ENCODE measurements around the gene NEDD9. TPM values are rescaled to one million over a fixed set of nuclear protein-coding genes. Genes with fewer than 3 reads are reported as not detected.

The NEDD9 gene
- total RNA-seq, 4 donors from 2014 or later = 7.7 to 14.9 (median 10.9) TPM

- H3K36me3 ChIP-seq = no peaks in the 10 kb centered on the region
- no peaks in the 10 kb centered on the region for H3K9me3 ChIP-seq
- WGBS, 2 donors = 76 to 86% methylated on average over 5 of the region's 5 CpGs
- TF ChIP-seq POLR2A (IDR thresholded peaks at IDR 0.05) = no peak
- no peak for TF ChIP-seq CTCF (IDR thresholded peaks at IDR 0.05)
- DNase-seq = no peak
- peak overlapping the region in 1 of 4 donors; percentile 93 for H3K27ac ChIP-seq
- peaks cover 10 to 60% (median 35%) of the 10 kb centered on the region in 3 donors for H3K4me1 ChIP-seq
- H3K4me3 ChIP-seq = peak overlapping the region in 1 of 4 donors; percentile 80
- intact Hi-C loops (cut with DNase I) = no loop called here
- H3K27me3 ChIP-seq = peaks cover 0 to 46% (median 0%) of the 10 kb centered on the region in 4 donors
Observed at GRCh38 chr6:11227698-11228097, 4.8 kb downstream of the NEDD9 start.

DNA sequence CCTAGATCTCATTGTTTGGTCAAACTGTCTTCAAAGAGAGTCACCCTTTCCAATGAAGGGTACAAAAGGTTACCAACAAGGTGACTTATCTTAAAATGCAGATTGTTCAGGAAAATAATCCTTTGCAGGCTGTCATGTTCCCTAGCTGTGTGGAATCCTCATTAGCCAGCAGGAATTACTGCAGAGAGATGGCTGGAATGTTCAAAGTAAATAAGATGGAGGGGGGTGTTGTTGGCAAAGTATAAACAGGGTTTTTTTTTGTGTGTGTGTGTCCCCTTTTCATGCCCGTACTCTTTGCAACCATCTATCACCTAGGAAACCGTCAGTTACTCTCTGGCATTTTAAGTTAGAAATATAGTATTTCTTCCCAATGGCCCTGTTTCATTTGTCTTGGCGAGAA lies 6.5 kb downstream of the NEDD9 start:
- no peak for DNase-seq
- intact Hi-C loops (cut with DNase I) = no loop called here
- Histone ChIP-seq H3K27ac (peak overlapping the region in 1 of 4 donors; percentile 42), H3K4me1 (peaks cover 17 to 64% (median 33%) of the 10 kb centered on the region in 3 donors), H3K36me3 (no peaks in the 10 kb centered on the region), H3K27me3 (peaks cover 0 to 43% (median 0%) of the 10 kb centered on the region in 4 donors), H3K9me3 (no peaks in the 10 kb centered on the region), H3K4me3 (no peak overlapping the region)
- TF ChIP-seq CTCF (IDR thresholded peaks at IDR 0.05) (no peak), POLR2A (IDR thresholded peaks at IDR 0.05) (no peak)
- WGBS, 2 donors = 85 to 93% methylated on average over 3 of the region's 3 CpGs

DNA sequence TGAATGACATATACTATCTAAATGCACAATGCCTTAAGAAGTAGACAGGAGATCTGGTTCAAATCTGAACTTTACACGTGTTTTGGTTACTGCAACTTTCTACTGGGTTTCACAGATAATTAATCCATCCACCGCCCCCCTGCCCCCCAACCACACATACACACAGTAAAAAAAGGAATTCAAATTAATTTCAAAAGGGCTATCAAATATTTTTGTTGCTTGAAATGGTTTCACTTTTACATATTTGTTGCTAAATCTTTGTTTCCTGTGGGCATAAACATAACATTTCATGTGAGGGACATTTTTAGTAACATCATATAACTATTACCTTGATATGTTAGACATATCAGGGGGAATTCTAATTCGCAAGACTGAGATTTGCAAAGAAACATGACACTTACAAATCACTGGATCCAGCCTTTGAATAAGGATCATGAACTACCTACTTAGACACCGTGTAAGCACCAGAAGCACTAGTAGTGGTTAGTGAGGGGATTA lies 7.5 kb downstream of the NEDD9 start:
- intact Hi-C loops (cut with DNase I) = no loop called here
- no peaks in the 10 kb centered on the region for H3K9me3 ChIP-seq
- H3K27me3 ChIP-seq = peaks cover 0 to 42% (median 0%) of the 10 kb centered on the region in 4 donors
- H3K27ac ChIP-seq = peak overlapping the region; percentile 28 to 73 (median 62)
- no peaks in the 10 kb centered on the region for H3K36me3 ChIP-seq
- H3K4me3 ChIP-seq = peak overlapping the region in 1 of 4 donors; percentile 21
- no peak for DNase-seq
- TF ChIP-seq POLR2A (IDR thresholded peaks at IDR 0.05) (no peak), CTCF (IDR thresholded peaks at IDR 0.05) (no peak)
- peaks cover 17 to 64% (median 29%) of the 10 kb centered on the region in 3 donors for H3K4me1 ChIP-seq
- 72 to 79% methylated on average over 4 of the region's 4 CpGs for WGBS, 2 donors

GRCh38 chr6:11224252-11224965 lies 8.1 kb downstream of the NEDD9 start:
- no peak for DNase-seq
- no peaks in the 10 kb centered on the region for H3K9me3 ChIP-seq
- H3K27me3 ChIP-seq = peaks cover 0 to 42% (median 0%) of the 10 kb centered on the region in 4 donors
- TF ChIP-seq CTCF (IDR thresholded peaks at IDR 0.05) = no peak
- peak in 1 of 4 donors; percentile 9 for TF ChIP-seq POLR2A (IDR thresholded peaks at IDR 0.05)
- no peaks in the 10 kb centered on the region for H3K36me3 ChIP-seq
- intact Hi-C loops (cut with DNase I) = no loop called here
- peaks cover 19 to 63% (median 26%) of the 10 kb centered on the region in 3 donors for H3K4me1 ChIP-seq
- 66 to 67% methylated on average over 9 of the region's 9 CpGs for WGBS, 2 donors
- H3K27ac ChIP-seq = peak overlapping the region; percentile 28 to 73 (median 62)
- peak overlapping the region in 1 of 4 donors; percentile 21 for H3K4me3 ChIP-seq

DNA sequence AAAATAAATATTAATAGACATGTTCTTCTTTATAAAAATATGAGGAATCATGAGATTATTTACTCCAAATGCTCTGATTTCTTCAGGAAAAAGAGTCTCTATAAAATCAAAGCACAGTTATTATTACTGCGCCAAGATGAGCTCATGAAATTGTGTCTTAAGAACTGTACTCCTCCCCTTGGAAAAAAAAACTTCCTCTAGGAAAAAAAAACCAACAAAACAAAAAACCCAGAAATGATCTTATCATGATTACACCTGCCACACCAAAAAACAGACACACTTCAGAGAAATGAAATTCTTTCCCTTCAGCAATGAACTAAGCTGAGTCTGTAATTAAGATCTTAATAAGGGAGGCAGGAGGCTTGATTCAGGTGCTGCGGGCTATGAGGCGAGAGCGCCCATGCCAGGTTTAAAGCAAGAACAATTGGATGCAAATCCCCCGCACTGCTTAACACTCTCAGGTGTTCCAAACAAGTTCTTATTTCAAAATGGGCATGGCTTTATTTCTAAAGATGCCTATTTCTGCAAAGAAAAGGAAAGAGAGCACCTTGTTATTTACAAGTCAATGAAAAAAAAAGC lies 9.1 kb downstream of the NEDD9 start:
- 47 to 73% methylated on average over 5 of the region's 5 CpGs for whole genome bisulfite sequencing, 2 donors
- TF ChIP-seq CTCF (IDR thresholded peaks at IDR 0.05) = no peak
- no peak for TF ChIP-seq POLR2A (IDR thresholded peaks at IDR 0.05)
- DNase-seq = no peak
- intact Hi-C loops (cut with DNase I) = no loop called here
- Histone ChIP-seq H3K27ac (peak overlapping the region; percentile 18 to 69 (median 52)), H3K9me3 (no peaks in the 10 kb centered on the region), H3K4me3 (no peak overlapping the region), H3K4me1 (peaks cover 19 to 61% (median 21%) of the 10 kb centered on the region in 3 donors), H3K36me3 (no peaks in the 10 kb centered on the region), H3K27me3 (peaks cover 0 to 39% (median 0%) of the 10 kb centered on the region in 4 donors)

Data from esophagus squamous epithelium (tissue), 5 donors.